NCI-H2171 treated with DMSO at 0.1 percent for 48 hours (cell line): ENCODE results near the gene SLIT3.

ENCODE experiments used
- DNase-seq: peaks from one replicate; lab custom pipeline; 2025; lab: John Stamatoyannopoulos, UW

SLIT3 gene

GRCh38 chr5:169080448-169080911 is 220.5 kb downstream of the SLIT3 start:
- peak; percentile 57 for DNase-seq

- DNase-seq = no peak
Measured at GRCh38 chr5:169079697-169080096, 221.2 kb downstream of the SLIT3 start.

- peak; percentile 54 for DNase-seq
Measured at GRCh38 chr5:169074839-169075238, 226.1 kb downstream of the SLIT3 start.

GRCh38 chr5:169072233-169072632 is 228.7 kb downstream of the SLIT3 start:
- no peak for DNase-seq

GRCh38 chr5:169070413-169070812 is 230.5 kb downstream of the SLIT3 start:
- no peak for DNase-seq

GRCh38 chr5:169067751-169068173 is 233.2 kb downstream of the SLIT3 start:
- DNase-seq = no peak

GRCh38 chr5:169065400-169065799 is 235.5 kb downstream of the SLIT3 start:
- DNase-seq = no peak

- no peak for DNase-seq
Measured at GRCh38 chr5:169064093-169064492, 236.8 kb downstream of the SLIT3 start.

- no peak for DNase-seq
Measured at GRCh38 chr5:169063316-169063953, 237.5 kb downstream of the SLIT3 start.

GRCh38 chr5:169062690-169063089 is 238.2 kb downstream of the SLIT3 start:
- DNase-seq = no peak

- DNase-seq = no peak
Measured at GRCh38 chr5:169054506-169054905, 246.4 kb downstream of the SLIT3 start.

- no peak for DNase-seq
Measured at GRCh38 chr5:169052207-169052606, 248.7 kb downstream of the SLIT3 start.

- DNase-seq = no peak
Measured at GRCh38 chr5:169051351-169051750, 249.6 kb downstream of the SLIT3 start.

- no peak for DNase-seq
Measured at GRCh38 chr5:169050636-169051035, 250.3 kb downstream of the SLIT3 start.

- DNase-seq = no peak
Measured at GRCh38 chr5:169050146-169050571, 250.8 kb downstream of the SLIT3 start.

GRCh38 chr5:169049712-169050111 is 251.2 kb downstream of the SLIT3 start:
- DNase-seq = no peak

- DNase-seq = no peak
Measured at GRCh38 chr5:169048181-169049125, 252.5 kb downstream of the SLIT3 start.

GRCh38 chr5:169044962-169045361 is 256.0 kb downstream of the SLIT3 start:
- DNase-seq = no peak

- DNase-seq = no peak
Measured at GRCh38 chr5:169041180-169041579, 259.8 kb downstream of the SLIT3 start.

GRCh38 chr5:169039592-169039991 is 261.3 kb downstream of the SLIT3 start:
- no peak for DNase-seq

GRCh38 chr5:169037466-169037865 is 263.5 kb downstream of the SLIT3 start:
- DNase-seq = no peak

GRCh38 chr5:169036079-169036805 is 264.7 kb downstream of the SLIT3 start:
- peak; percentile 59 for DNase-seq
